ENCODE measurements around the gene GALNTL6.
A peak's percentile ranks its signal among the peaks of the same experiment; 100 is the strongest.

The GALNTL6 gene

DNA sequence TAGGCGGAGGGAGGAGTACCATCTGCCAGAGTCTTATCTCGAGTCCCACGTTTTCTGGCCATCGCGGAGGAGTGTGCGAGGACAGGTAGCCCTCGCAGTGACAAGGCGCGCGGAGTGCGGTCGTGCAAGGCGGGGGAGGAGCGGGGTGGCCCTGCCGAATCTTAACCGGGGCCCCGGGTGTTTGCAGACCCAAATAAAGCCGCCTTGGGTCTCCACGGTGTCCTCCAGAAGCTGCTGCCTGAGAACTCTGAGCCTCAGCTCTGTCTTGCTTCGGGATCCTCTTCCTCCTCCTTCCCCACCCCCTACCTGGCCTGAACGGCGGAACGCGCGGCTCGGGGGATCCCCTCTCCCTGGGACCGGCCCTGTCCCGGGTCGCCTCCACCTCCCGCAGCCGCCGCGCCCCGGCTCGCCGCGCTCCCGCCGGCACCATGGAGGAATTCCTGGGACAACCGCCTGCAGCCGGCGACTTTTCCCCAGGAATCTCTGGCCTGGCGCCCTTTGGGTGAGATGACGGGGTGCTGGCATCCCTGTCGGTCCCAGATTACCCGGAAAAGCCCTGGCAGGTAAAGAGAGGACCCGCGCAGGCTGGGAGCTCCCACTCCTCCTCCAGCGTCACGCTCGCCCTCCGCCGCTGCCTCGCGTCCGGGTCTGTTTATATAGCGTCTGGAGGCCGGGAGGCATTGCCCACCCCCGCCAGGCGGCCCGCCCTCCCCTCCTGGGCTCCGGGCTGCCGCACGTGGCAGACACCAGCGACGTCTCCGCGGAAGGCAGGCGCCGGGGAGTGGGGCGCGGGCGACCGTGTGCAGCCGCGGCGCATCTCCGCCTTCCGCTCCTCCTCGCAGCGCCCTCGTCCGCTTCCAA is at the start of gene GALNTL6:
Gene GALNTL6 (plus strand): TSS at position 740 of the 861 bp plus-strand sequence.
- DNase-seq = peak; percentile 30 to 41

DNA sequence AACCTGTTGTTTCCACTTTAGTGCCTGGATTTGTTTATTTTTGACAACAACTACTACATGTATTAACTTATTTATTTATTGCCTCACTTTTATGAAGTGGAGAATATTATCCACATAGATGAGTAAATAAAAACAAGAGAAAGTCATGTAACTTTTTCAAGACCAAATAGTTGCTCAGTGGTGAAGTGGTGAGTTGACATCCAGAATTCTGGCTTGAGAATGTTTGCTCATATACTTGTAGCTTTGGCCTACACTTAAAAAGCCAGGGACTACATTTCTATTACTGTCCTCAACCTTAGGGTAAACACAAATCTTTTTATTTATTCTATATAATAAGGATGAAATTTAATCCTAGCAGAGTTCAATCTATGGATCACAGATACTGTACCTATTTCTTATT is 47.7 kb upstream of the GALNTL6 start:
- no peak for DNase-seq

DNA sequence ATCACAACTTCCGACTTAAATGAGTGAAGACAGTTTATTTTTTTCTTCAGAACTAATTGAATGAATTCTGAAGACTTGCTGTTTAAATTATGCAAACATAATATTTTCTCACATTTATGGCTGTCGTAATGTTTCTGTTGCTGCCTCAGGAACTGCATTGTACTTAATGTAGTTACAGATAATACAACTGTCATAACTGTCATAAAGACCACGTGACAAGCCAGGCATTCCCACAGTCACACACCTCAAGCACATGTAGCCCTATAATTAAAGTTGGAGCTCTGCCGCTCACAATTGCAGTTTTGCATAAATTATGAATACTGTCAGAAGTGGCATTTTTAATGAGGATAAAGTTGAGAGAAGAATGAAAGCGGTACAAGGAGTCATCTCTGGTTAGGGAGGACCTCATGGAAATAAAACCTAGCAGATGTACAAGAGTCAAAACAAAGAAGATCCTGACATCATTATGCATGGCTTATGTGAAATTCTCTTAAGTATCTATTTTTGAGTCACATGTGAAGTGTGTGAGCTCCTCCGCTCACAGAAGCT is 38.5 kb upstream of the GALNTL6 start:
- DNase-seq = no peak

DNA sequence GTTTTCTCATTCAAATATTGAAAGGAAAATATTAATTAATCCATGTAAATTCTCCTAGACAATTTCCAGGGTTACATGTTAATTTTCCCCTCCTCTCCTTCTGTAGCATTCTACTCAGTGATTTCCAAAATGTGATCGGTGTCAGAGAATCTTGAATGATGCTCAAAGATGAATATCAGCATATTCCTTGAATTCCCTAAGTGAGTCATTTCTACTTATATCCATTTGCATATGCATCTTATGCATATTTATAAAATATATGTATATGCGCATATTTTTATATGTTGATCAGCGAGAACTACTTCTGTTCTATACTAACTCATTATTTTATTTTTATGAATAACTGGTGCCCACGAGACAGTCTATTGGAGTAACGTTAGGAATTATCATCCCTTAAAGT is 33.9 kb upstream of the GALNTL6 start:
- no peak for DNase-seq

DNA sequence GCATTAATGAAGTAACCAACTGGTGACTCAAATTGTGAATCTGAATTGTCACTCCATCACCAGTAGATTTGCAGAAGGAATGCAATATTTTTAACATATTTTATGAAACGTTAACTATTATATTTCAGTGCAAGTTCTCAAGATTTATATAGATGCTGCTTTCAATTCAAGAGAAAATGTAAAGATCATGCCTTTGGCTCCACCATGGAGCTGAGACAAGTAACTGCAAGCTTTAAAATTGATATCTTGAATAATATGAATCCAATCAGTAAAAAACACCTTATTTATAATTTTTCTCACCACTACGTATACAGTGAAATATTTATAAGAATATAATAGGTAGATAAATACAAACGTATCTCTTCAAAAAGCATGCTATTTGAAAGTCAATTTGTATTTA is 27.8 kb upstream of the GALNTL6 start:
- DNase-seq = peak; percentile 12 to 30

DNA sequence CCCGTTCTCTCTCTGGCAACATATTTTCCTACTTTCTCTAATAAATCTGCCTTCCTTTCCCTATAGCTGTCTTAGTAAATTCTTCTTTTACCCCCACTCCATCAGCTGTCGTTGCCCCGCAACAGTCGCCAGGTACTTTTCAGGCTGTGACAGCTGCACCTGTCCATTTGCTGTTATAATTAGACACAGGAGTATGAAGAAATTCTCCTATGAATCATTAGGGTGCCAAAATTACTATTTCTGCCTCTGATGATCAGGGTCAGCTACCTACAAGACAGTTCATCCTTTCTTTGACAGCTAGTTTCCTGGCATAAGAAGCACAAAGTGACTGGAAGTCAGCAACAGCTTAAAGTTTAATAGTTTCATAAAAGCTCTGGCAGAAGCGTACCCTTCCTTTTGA is 19.5 kb upstream of the GALNTL6 start:
- no peak for DNase-seq

DNA sequence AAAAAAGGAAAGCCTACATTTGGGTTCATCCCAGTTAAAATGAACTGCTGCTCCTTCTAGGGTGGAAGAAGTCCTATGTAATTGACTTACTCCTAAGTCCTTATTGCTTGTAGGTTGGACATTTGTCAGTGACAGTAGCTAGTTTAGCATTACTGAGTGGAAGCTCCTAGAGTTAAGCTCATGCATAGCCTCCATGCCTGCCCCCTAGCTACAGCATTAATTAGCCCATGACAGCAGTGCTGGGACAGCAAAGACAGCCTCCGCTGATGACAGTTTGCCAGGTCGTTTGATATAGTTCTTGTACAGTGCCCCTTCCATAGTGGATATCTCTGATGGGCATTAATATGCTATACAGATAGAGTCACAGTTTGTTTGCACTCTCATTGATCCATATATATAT is 18.7 kb upstream of the GALNTL6 start:
- DNase-seq = no peak

DNA sequence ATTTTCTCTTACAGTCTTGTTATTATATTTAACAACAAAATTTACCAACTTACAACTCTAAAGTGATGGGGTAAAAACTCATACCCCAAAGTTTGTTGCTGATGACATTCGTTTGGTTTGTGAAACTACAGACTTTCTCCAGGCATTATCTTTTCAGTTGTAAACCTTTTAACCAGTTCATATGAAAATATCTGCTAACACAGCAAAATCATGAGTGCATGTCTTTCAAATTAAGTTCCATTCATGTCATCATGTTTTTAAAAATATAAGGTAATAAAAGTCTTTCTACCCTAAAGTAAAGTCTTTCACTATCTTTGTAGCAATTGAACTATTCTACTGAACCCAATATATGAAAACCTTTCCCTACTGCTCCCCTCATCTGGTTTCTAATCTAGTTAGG is 3.4 kb upstream of the GALNTL6 start:
- no peak for DNase-seq

DNA sequence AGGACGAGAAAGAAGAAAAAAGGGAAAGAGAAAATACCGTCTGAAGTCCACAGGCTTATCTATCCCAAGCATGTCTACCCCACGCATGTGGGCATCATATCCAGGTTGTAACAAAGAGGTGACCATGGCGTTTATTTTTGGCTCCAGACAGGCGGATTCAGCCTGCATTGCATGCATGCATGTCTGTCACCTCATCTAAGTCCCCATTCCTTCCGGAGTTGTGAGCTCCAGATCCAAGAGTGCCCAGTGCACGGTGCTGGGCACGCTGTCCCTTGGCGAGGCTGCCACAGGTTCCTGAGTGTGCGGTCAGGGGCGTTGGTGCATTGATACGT is 905 bp upstream of the GALNTL6 start:
- DNase-seq = peak in 1 of 2 experiments; percentile 29

DNA sequence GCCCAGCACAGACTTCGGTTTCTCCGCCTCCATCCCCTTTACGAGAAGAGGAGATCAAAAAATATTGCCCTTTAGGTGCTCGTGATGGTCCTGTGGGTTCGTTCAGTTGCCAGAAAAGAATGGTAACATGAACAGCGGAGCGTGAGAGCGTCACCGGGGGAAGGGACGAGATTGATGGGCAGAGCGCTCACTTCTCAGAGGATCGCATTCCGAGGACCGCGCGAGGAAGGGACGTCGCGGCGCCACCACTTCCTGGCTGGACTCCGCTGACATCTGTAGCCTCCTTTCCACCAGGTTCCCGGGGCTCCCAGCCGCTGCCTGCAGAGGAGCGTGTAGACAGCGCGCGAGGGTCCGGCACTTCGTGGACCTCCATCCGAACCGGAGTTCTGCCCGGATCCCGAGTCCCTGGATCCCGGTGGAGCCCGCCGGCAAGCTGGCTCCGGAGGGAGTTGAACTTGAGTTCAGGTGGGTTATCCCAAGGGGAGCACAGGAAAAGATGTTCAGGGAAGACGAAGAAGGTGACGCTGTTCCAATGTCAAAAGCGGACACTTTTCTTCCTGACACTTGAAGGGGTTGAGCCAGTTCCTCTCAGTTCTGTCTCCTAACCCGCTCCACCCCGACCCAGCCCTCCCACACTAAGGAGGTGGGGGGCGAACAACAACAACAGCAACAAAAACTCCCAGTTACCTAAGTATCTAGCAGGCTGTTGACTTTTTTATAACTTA is 484 bp downstream of the GALNTL6 start:
- DNase-seq = peak in 1 of 2 experiments; percentile 36

DNA sequence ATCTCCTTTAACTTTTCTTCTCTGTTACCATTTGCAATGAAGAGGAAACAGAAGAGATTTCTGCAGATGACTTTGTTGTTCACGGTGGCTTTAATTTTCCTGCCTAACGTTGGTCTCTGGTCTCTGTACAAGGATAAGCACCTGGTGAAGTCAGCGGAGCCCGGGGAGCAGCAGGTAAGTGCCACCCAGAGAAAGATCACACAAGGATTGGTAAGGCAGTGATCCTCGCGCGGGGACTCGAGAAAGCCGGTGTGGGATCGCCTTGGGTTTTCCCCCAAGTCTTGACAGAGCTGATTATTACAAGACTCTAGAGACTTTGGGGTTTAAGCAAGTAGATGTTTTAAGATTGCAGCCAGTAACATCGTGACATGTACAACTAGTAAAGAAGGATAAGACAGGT is 1.3 kb downstream of the GALNTL6 start:
- DNase-seq = no peak

DNA sequence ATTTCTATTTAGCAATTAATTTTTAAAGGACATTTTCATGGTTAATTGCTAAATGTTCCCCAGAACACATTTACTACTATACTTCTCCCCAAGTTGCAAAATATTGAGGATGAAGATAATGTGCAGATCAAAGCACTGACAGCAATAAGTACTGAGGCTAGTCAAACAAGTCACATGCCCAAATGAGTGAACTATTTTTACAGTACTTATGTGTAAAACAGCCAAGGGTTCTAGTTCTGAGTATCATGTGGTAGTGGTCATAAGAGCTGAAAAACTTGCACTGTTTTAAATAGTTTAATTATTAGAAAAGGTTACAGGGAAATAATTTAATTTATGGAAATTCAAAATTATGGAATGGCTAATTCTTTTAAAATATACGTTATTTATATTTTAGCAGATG is 3.8 kb downstream of the GALNTL6 start:
- no peak for DNase-seq

DNA sequence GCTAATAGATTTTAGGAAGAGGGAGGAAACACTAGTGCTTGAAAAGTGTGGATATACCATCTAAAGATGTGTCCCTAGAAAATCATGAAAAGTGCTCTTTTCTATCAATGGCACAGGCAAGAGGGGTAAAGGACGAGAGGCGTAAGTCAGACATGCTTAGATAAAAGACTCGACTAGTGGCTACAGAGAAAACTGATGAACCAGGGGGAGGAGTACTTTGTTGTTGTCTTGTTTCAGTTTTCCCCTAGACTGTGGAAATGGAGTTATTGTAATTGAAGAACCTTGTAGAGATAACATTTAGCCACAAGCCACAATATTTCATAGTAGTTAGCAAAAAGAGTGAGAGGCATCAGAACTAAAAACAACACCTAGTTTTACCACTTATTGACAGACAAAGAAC is 21.4 kb downstream of the GALNTL6 start:
- DNase-seq = no peak

DNA sequence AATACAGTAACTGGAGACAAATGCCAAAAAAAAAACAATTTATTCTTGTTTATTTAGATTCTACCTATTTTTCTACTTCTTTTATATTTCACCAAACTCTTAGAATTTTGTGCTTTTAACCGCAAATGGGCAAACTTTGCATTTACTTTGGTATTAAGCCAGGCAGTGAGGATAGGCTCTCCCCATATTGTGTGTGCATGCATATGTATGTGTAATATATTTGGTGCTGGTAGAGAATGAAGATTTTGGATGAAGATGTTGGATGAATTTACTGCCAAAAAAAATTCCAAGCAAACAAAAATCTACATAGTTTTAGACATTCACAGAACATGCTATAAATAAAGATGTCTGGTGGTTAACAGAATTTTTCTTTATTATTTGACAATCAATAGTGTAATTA is 30.3 kb downstream of the GALNTL6 start:
- no peak for DNase-seq

DNA sequence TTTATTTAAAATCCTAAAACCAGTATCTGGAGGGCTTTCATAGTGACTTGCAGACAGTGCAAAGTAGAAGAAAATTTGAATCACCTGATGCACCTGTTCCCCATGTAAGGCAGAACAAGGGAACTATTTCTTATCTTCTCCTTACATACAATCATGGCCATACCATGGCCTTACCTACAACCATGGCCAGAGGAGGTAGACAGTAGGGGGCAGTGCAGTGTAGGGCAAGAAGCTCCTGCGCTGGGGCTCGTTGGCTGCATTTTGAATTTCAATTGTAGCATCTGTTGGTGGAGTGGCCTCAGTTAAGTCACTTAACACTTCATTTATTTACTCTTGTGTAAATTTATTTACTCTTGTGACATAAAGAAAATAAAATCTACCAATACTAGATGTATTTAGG is 33.0 kb downstream of the GALNTL6 start:
- peak; percentile 59 to 74 for DNase-seq

DNA sequence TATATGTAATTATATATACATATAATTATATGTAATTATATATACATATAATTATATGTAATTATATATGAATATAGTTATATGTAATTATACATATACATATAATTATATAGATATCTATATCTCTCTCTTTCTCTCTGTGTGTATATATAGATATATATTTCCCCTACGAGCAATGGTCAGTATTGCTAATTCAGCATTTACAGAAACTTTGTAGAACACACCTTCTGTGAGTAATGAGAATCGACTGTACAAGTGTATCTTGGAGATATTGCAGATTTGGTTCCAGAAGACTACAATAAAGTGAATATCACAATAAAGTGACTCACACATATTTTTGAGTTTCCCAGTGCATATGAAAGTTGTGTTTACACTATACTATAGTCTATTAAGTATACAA is 33.7 kb downstream of the GALNTL6 start:
- no peak for DNase-seq

DNA sequence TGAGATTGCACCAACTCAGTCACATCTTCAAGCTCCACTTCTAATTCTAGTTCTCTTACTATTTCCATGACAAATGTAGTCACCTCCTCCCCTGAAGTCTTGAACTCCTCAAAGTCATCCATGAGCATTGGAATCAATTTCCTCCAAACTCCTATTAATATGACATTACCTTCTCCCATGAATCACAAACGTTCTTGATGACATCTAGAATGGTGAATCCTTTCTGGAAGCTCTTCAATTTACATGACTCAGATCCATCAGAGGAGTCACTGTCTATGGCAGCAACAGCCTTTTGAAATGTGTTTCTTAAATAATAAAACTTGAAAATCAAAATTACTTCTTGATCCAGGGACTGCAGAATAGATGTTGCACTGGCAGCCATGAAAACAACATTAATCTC is 34.5 kb downstream of the GALNTL6 start:
- DNase-seq = no peak

DNA sequence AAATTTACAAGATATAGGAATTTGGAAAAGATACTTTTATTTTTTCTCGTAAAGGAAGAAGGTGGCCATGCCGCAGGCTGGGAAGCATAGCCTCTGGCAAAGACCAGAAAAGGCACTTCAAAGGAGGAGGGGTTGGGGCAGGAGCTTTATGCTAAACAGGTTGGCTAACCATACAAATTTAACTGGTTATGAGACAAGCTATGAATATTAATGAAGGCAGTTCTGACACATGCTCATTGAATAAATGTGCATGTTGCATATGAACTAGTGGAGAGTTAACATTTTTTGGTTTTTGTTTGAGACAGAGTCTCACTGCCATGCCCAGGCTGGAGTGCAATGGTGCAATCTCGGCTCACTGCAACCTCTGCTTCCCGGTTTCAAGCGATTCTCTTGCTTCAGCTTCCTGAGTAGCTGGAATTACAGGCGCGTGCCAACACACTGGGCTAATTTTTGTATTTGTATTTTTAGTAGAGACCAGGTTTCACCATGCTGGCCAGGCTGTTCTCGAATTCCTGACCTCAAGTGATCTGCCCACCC is 36.5 kb downstream of the GALNTL6 start:
- DNase-seq = no peak

DNA sequence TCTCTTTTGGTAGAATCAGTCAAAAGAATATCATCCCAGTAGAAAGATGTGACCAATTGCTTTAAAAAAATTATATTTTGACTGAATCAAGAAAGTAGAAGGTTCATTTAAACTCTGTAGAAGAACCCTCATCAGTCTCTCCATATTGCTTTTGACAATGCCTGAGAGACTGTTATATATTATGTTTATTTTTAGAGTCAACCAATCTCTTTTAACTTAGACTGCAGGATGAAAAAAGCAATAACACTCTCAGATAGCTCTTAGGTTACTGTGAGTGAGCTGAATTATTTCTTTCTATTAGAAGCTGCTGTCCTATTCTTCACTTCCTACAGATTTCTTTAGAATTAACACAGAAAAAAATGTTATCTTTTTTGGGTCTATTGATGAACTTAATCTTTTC is 38.1 kb downstream of the GALNTL6 start:
- no peak for DNase-seq

DNA sequence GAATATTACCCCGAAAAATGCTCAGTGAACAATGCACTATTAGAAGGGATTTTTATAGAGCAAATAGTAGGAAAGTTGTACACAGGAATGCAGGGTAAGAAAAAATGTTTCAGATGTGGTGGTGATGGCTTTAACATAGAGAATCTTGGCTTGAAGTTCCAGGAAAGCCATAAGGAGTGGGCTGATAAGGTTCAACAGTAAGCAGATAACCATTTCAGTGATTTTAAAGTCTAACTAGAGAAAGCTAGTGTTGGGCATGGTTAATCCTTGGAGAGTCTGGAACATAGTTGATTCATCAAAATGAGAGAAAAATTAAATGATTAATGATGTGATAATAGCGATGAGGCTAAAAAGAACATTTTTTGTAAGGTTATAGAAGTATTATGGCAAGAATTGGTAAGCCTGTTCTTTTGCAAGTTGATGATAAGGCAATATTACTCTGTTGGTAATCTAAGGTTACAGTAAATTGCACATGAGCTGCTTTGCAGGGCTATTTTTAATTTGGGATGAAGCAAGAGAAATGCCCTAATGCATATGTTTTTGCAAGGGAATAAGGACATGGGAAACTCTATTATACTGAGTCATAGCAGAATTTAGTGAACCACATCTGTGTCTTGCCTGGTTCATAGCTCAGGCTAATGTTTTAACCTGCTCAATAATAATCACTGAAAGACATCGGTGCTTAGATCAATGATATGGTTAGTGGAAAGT is 44.3 kb downstream of the GALNTL6 start:
- DNase-seq = no peak

DNA sequence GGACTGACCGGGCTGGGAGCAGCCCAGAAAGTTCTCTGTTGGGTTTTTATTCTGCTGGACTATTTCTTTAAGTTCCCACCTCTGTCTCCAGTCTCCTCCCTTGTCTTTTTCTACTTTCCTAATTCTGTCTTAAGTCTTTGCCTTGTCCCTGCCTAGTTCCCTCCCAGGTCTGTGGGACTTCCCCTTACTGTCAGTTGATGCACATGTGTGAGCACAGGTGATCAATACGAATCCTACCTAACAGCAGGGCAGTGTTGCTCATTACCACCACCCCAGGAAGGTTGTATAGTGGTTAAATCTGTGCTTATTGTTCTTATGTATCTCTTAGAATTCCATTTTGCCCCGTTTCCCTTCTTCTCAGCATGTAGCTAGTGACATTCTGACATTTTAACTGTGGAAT is 62.1 kb downstream of the GALNTL6 start:
- no peak for DNase-seq

DNA sequence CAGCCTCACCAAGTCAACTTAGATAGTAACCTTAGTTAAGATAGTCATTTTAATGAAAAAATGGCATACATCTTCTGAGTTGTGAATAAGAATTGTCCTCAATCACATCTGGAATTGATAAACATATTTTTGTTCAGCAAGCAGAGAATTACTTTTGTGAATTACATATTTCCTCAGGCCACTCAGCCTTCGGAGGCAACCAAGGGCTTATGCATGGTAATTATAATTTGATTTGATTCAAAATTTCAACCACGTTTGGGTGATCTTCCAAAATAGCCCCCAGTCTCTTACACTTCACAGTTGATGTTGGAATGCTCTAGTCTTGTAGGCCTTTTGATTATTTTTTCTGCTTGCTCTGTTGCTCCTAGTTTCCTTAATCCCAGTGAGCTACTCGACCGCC is 63.4 kb downstream of the GALNTL6 start:
- DNase-seq = no peak

DNA sequence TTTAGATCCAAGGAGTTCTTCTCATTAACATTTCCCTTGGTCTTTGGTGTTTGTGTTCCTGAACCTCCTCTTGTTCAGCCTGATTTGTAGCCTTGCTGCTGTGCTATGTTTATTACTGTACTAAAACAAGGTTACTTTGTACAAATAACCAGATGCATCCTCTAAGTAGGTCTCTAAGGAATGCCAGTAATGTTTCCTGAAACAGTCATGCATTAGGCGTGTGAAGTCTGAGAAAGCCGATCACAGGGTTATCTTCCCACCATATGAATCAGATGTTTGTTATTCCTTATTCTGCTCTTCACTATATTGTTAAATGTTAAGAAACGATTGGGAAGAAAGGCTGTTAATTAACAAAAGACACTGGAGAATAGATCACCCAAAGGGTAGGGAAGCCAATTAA is 66.9 kb downstream of the GALNTL6 start:
- DNase-seq = no peak

Data from Kasumi-1 (cell line).